GM12878 (cell line): ENCODE measurements around the gene RPS6KA5. TPM values are rescaled to one million over a fixed set of nuclear protein-coding genes. Genes with fewer than 3 reads are reported as not detected.

Source experiments
- ATAC-seq: fragments of 200-7000 bp; cut with Tn5 transposase; 3 replicates; pipeline ENCODE4 v1.9.1; 2020; ENCODE audit warnings: mild to moderate bottlenecking, moderate library complexity
- BruUV-seq: library from RNA; stranded (reverse); fragments of 400-500 nt; replicated peaks from 2 replicates; lab custom pipeline; 2021; lab: Mats Ljungman, UMichigan
- CTCF ChIA-PET: fragments of 300-600 bp; sonication (Branson Sonifier 250); formaldehyde crosslinking; extraction: SDS; loops from one replicate; lab custom pipeline; 2021; ENCODE audit warnings: inconsistent platforms; lab: Yijun Ruan, JAX
- POLR2A ChIA-PET: fragments of 350-600 bp; formaldehyde crosslinking; extraction: SDS; loops from one replicate; lab custom pipeline; 2021; ENCODE audit warnings: inconsistent platforms; lab: Charles Lee
- RAD21 ChIA-PET: fragments of 300-600 bp; sonication (Branson Sonifier 250); formaldehyde crosslinking; loops from one replicate; lab custom pipeline; 2023; ENCODE audit warnings: antibody characterized with exemption; ENCODE audit not compliant: unreplicated experiment; lab: Charles Lee
- SMC1A ChIA-PET: fragments of 300-600 bp; sonication (Branson Sonifier 250); formaldehyde crosslinking; loops from one replicate; lab custom pipeline; 2023; ENCODE audit not compliant: unreplicated experiment, uncharacterized antibody; lab: Charles Lee
- DNase-seq: peaks from one replicate; pipeline ENCODE4 v3.0.0-alpha.2; 2011; ENCODE audit warnings: low read depth, low spot score
- FAIRE-seq: peaks from 3 replicates; lab custom pipeline; 2011; peaks lifted over from hg19 to GRCh38; lab: Jason Lieb, UNC
- H2AFZ ChIP-seq: 2 replicates; pipeline ENCODE4 v1.6.0; 2011; ENCODE audit warnings: low read depth, low read length, control low read depth; ENCODE audit not compliant: control insufficient read depth
- H3K27ac ChIP-seq: 2 replicates; pipeline ENCODE4 v1.5.1; 2011; ENCODE audit warnings: control low read depth; ENCODE audit not compliant: control insufficient read depth, insufficient read depth
- H3K27me3 ChIP-seq, 2 experiments: replicated peaks in 1 of 2; 2 replicates each; pipeline versions ENCODE4 v1.6.0 to v1.6.1; 2011; ENCODE audit warnings: low read length in 1 of 2; ENCODE audit not compliant: control insufficient read depth in 2 of 2, insufficient read depth in 2 of 2
- H3K36me3 ChIP-seq, 2 experiments: 2 replicates each; pipeline ENCODE4 v1.5.1; 2011; ENCODE audit warnings: low read length in 1 of 2; ENCODE audit not compliant: control insufficient read depth in 2 of 2, insufficient read depth in 2 of 2
- H3K4me1 ChIP-seq: 2 replicates; pipeline ENCODE4 v1.6.1; 2011; ENCODE audit warnings: mild to moderate bottlenecking, low read length, moderate library complexity, mixed read lengths; ENCODE audit not compliant: control insufficient read depth, insufficient read depth
- H3K4me2 ChIP-seq: 2 replicates; pipeline ENCODE4 v1.6.0; 2011; ENCODE audit warnings: control low read depth; ENCODE audit not compliant: control insufficient read depth, insufficient read depth
- H3K4me3 ChIP-seq: fragments of 200-600 bp; sonication (generic); 2 replicates; pipeline ENCODE4 v1.5.1; 2016
- H3K79me2 ChIP-seq: 2 replicates; pipeline ENCODE4 v1.6.0; 2011; ENCODE audit warnings: low read length; ENCODE audit not compliant: control insufficient read depth, insufficient read depth
- H3K9ac ChIP-seq: 2 replicates; pipeline ENCODE4 v1.8.0; 2011; ENCODE audit warnings: low read length, control low read depth, mixed read lengths; ENCODE audit not compliant: control insufficient read depth, insufficient read depth
- H3K9me3 ChIP-seq: replicated peaks from 3 replicates; pipeline ENCODE4 v1.5.1; 2011; ENCODE audit warnings: mild to moderate bottlenecking, low read length; ENCODE audit not compliant: control insufficient read depth, insufficient read depth
- H4K20me1 ChIP-seq: 2 replicates; pipeline ENCODE4 v1.6.0; 2011; ENCODE audit not compliant: control insufficient read depth, insufficient read depth
- ASH2L ChIP-seq: fragments of 300-600, 200-600 bp; sonication (generic); IDR thresholded peaks from 2 replicates; pipeline ENCODE4 v1.6.1; 2017; ENCODE audit warnings: low read depth, mild to moderate bottlenecking, borderline replicate concordance
- ATF7 ChIP-seq: fragments of 450-650 bp; IDR thresholded peaks from 2 replicates; pipeline ENCODE4 v1.6.1; 2016; ENCODE audit warnings: low read depth, mild to moderate bottlenecking
- CEBPB ChIP-seq, 2 experiments: fragments of 150-350 bp in 1 of 2; IDR thresholded peaks; 2 replicates each; pipeline ENCODE4 v1.6.1; 2012 to 2014; ENCODE audit warnings: low read depth in 2 of 2, low read length in 2 of 2, borderline replicate concordance in 1 of 2, inconsistent platforms in 1 of 2
- CHD4 ChIP-seq: fragments of 200-600 bp; sonication (generic); IDR thresholded peaks from 2 replicates; pipeline ENCODE4 v1.6.1; 2016; ENCODE audit warnings: mild to moderate bottlenecking
- FOXK2 ChIP-seq: fragments of 450-650 bp; IDR thresholded peaks from 2 replicates; pipeline ENCODE4 v1.6.1; 2017; ENCODE audit warnings: mild to moderate bottlenecking, moderate library complexity
- PAX8 ChIP-seq: fragments of 450-650 bp; IDR thresholded peaks from 2 replicates; pipeline ENCODE4 v1.6.1; 2017; ENCODE audit warnings: mild to moderate bottlenecking, moderate library complexity
- SUPT20H ChIP-seq: IDR thresholded peaks from 2 replicates; pipeline ENCODE4 v1.6.1; 2011; ENCODE audit warnings: low read depth, mild to moderate bottlenecking, low read length, moderate library complexity, borderline replicate concordance; ENCODE audit not compliant: control insufficient read depth
- TARDBP ChIP-seq: IDR thresholded peaks from 2 replicates; pipeline ENCODE4 v1.6.1; 2016; ENCODE audit warnings: borderline replicate concordance
- ZZZ3 ChIP-seq: IDR thresholded peaks from 2 replicates; pipeline ENCODE4 v1.6.1; 2011; ENCODE audit warnings: low read depth; ENCODE audit not compliant: control insufficient read depth, insufficient read length
- WGBS: methylation state at CpG from one replicate; pipeline ENCODE4 v1.1.6; 2016; ENCODE audit warnings: low lambda C conversion rate; ENCODE audit not compliant: insufficient replicate concordance, insufficient coverage; ENCODE audit errors: missing lambda C conversion rate; 5-methylcytosine and 5-hydroxymethylcytosine counted together
- in situ Hi-C: fragments of 300-500 bp; cut with MboI; formaldehyde crosslinking; loops from 9 replicates; pipeline ENCODE4 v1.14.3; 2018; ENCODE audit warnings: mixed read lengths
- intact Hi-C: fragments of 100-400 bp; cut with micrococcal nuclease; formaldehyde crosslinking; loops from one replicate; pipeline ENCODE4 v1.14.2; 2022; ENCODE audit not compliant: unreplicated experiment
- polyA plus RNA-seq, 11 experiments: library from polyadenylated mRNA; depleted of rRNA in 4 of 11; unstranded in 6 of 11; stranded (reverse) in 5 of 11; fragments of >200 nt; fragmentation: Nextera tagmentation in 4 of 11; fragmentation: Illumina TruSeq in 1 of 11; extraction: Ambion mirVana in 4 of 11; extraction: Trizol in 1 of 11; gene quantifications; 1 replicate in 1 of 11; 2 replicates in 10 of 11; pipeline versions ENCODE4 v1.2.1 to v1.2.3, GENCODE V29; 2011 to 2016; ENCODE audit warnings: inconsistent platforms in 2 of 11, missing spikeins in 2 of 11, low read depth in 1 of 11
- total RNA-seq, 4 experiments: library from RNA; depleted of rRNA in 3 of 4; stranded (reverse); fragments of >200 nt in 3 of 4; fragmentation: Illumina TruSeq in 1 of 4; extraction: Trizol in 1 of 4; gene quantifications; 2 replicates each; pipeline versions ENCODE4 v1.2.1 to v1.2.3, GENCODE V29; 2013 to 2021
- TF ChIP-seq, protein P1 (sequence below): IDR thresholded peaks from 2 replicates; pipeline ENCODE4 v1.6.1; 2012; ENCODE audit warnings: low read depth, low read length, improper control_type of control experiment

The RPS6KA5 gene
- total and polyA plus RNA-seq, 10 of the 15 experiments (the other 5 are each of a cell fraction or from before 2014, with no cell fraction given) = 1.4 to 7.0 (median 3.7) TPM

DNA sequence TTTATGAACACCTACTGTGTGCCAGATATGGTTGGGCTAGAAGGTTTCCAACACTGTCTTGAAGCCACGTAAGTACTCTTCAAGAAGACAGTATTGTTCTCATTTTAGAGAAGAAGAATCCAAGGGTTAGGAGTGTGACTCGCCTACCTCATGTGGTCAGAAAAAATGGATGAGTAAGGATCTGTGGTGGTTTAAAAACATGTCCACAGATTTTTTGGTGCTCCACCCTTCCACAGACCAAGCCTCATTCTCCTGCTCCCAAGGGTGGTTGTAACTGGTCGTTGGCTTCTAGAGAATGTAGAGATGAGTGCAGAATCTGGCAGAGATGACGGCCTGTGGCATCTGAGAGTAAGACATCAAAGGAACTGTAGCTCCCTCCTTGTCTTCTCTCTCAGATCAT, 213.9 kb downstream of the RPS6KA5 start (continued):
- TF ChIP-seq, protein P1, sequence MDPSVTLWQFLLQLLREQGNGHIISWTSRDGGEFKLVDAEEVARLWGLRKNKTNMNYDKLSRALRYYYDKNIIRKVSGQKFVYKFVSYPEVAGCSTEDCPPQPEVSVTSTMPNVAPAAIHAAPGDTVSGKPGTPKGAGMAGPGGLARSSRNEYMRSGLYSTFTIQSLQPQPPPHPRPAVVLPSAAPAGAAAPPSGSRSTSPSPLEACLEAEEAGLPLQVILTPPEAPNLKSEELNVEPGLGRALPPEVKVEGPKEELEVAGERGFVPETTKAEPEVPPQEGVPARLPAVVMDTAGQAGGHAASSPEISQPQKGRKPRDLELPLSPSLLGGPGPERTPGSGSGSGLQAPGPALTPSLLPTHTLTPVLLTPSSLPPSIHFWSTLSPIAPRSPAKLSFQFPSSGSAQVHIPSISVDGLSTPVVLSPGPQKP = no peak
- no peak for TF ChIP-seq CEBPB (IDR thresholded peaks at IDR 0.05; ENCODE audit: borderline replicate concordance in 1 of 2, low read depth in 2 of 2, low read length in 2 of 2)
- no peak for TF ChIP-seq TARDBP
- TF ChIP-seq FOXK2 = no peak
- no peak for TF ChIP-seq ZZZ3
- TF ChIP-seq ATF7 = no peak

DNA sequence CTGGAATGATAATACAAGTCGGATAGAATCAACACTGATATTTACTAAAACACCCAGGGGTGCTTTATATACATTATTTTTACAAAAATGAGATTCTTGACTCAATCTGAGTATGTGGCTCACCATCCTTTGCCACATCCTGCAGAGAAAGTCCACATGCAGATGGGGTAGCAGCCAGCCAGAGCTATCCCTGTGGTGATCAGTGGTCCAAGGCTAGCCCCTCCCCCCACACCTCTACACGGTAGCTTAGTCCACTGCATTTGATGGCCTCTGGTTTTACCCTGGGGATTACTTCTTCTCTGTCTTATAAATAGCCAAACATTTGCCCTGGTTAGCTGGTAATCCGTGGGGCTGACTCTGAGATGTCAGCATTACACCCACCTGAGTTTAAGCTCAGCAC, 216.1 kb downstream of the RPS6KA5 start:
- Histone ChIP-seq H3K9ac (no peak overlapping the region), H3K4me3 (no peak overlapping the region), H3K79me2 (no peaks in the 10 kb centered on the region), H4K20me1 (no peaks in the 10 kb centered on the region), H3K36me3 (no peaks in the 10 kb centered on the region), H3K27me3 (no peaks in the 10 kb centered on the region), H3K9me3 (no peaks in the 10 kb centered on the region), H3K27ac (no peak overlapping the region), H3K4me2 (no peak overlapping the region), H2AFZ (no peak overlapping the region), H3K4me1 (no peaks in the 10 kb centered on the region)
- intact Hi-C loops (no loop called here), in situ Hi-C loops (no loop called here)
- BruUV-seq = no TSS peak
- TF ChIP-seq PAX8 = no peak
- no peak for TF ChIP-seq SUPT20H
- TF ChIP-seq CHD4 = no peak
- TF ChIP-seq ASH2L = no peak
- no peak for DNase-seq
- ChIA-PET CTCF (no interaction called here), POLR2A (no interaction called here), SMC1A (no interaction called here), RAD21 (interaction anchor here (1.3 kb wide), 1 partner anchor 86 kb away, joined by 3 read pairs; no protein-coding TSS in a partner anchor)
- FAIRE-seq = no peak
- ATAC-seq = no peak
- 13% methylated on average over 3 of the region's 3 CpGs for WGBS
